ENCODE results near the gene LIMCH1. TPM values are rescaled to one million over a fixed set of nuclear protein-coding genes. Genes with fewer than 3 reads are reported as not detected.

Gene LIMCH1
- total and polyA plus RNA-seq, 7 donors, result 14.2 to 279 (median 169) TPM

DNA sequence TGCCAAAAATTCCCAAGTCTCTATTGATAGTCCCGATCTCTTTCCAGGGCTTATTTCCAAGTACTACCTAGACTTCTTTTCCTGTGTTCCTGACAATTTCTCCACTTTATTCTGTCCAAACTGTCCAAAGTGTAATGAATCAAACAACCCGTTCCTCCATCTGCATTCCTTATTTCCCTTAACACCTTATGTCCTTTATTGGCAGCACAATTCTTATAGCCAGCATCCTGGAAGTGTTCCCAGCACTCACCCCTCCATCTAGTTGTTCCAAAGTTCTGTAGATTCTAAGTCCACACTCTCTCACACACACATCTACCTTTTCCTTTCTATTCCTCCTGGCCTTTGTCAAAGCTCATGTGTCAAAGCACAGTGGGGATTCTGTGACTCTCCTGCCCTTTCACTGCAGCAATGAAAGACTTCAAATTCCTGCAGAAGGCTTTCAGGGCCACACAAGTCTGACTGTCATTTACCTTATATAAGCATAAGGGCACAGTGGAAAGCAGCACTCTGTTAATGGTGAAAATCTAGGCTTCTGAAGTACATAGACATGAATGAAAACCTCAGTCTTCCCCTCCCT lies 22.1 kb downstream of the LIMCH1 start:
- no peak for ATAC-seq
- TF ChIP-seq, protein P1, sequence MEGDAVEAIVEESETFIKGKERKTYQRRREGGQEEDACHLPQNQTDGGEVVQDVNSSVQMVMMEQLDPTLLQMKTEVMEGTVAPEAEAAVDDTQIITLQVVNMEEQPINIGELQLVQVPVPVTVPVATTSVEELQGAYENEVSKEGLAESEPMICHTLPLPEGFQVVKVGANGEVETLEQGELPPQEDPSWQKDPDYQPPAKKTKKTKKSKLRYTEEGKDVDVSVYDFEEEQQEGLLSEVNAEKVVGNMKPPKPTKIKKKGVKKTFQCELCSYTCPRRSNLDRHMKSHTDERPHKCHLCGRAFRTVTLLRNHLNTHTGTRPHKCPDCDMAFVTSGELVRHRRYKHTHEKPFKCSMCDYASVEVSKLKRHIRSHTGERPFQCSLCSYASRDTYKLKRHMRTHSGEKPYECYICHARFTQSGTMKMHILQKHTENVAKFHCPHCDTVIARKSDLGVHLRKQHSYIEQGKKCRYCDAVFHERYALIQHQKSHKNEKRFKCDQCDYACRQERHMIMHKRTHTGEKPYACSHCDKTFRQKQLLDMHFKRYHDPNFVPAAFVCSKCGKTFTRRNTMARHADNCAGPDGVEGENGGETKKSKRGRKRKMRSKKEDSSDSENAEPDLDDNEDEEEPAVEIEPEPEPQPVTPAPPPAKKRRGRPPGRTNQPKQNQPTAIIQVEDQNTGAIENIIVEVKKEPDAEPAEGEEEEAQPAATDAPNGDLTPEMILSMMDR (IDR thresholded peaks at IDR 0.05), result no peak
- peaks cover 27% of the 10 kb centered on the region for H3K4me1 ChIP-seq
- DNase-seq, result no peak
- intact Hi-C loops (cut with DNase I), result no loop called here
- no peaks in the 10 kb centered on the region for H3K36me3 ChIP-seq (ENCODE audit: insufficient read depth in 1 of 2, low read depth in 1 of 2)
- no peaks in the 10 kb centered on the region for H3K9me3 ChIP-seq
- no peak overlapping the region for H3K27ac ChIP-seq
- no peak overlapping the region for H3K4me3 ChIP-seq
- WGBS, 3 donors, result 44 to 52% (median 45%) methylated on average over 2 of the region's 2 CpGs
- H3K27me3 ChIP-seq (ENCODE audit: insufficient read depth in 3 of 3, low read length in 2 of 3), result no peaks in the 10 kb centered on the region

DNA sequence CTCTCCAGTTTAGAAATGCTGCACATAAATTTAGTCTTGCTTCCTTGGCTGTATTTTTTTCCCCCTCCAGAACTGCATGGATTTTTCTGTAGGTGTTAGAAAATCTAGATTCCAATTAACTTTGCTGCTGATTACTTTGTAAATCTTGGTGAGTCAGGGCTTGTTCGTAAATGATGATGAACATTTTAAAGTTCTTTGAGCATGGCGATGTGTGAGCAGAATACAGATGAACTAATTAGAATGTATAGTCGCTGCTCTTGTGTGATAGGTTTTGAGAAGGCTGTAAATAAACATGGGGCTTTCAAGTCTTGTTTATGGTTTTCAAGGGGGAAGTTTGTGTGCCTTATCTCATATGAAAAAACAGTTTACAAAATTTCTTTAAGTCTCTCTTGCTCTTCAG lies 23.3 kb downstream of the LIMCH1 start:
- no peak overlapping the region for H3K4me3 ChIP-seq
- no peak for ATAC-seq
- H3K4me1 ChIP-seq, result peaks cover 31% of the 10 kb centered on the region
- TF ChIP-seq, protein P1 (IDR thresholded peaks at IDR 0.05), result no peak
- no peaks in the 10 kb centered on the region for H3K27me3 ChIP-seq (ENCODE audit: insufficient read depth in 3 of 3, low read length in 2 of 3)
- intact Hi-C loops (cut with DNase I), result no loop called here
- no peaks in the 10 kb centered on the region for H3K9me3 ChIP-seq
- H3K36me3 ChIP-seq (ENCODE audit: insufficient read depth in 1 of 2, low read depth in 1 of 2), result no peaks in the 10 kb centered on the region
- WGBS, 3 donors, result 88 to 96% (median 93%) methylated on average over 3 of the region's 3 CpGs
- no peak overlapping the region for H3K27ac ChIP-seq
- DNase-seq, result no peak

DNA sequence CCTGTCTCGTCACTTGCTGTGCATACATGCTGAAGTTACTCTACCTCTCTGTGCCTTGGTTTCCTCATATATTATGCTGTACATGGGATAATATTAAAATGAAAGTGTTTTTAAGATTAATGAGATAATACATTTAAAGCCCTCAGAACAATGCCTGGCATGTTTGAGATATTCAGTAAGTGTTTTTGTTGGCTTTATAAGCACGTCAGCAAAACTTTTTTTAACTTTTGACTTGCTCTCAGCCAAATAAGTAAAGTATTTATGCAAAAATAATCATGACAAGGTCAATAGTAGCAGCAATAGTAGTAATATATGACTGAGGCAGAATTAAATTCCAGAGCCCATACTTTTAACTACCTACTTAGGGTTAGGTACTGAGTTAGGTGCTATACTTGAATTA lies 29.2 kb downstream of the LIMCH1 start:
- TF ChIP-seq, protein P1 (IDR thresholded peaks at IDR 0.05), result no peak
- WGBS, 3 donors, result 76% methylated on average over 2 of the region's 2 CpGs
- no peaks in the 10 kb centered on the region for H3K9me3 ChIP-seq

DNA sequence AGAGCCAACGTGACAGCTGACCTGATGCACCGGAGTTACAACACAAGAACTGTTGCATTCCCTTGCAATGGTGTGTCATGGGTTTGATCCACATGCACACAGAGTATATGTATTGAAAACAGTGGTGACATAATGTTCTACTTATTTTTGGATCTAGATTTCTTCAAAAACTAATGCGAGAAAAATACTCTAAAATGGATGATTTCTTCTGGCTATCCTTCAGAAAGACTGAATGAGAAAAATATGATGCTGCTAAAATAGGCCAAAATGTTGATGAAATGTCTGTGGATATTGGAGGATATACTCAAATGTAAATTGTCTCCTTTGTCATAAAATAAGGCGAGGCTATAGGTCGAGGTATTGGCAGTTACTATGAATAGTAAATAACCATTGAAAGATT lies 30.4 kb downstream of the LIMCH1 start:
- intact Hi-C loops (cut with DNase I), result no loop called here
- H3K27me3 ChIP-seq (ENCODE audit: insufficient read depth in 3 of 3, low read length in 2 of 3), result no peaks in the 10 kb centered on the region
- H3K4me3 ChIP-seq, result no peak overlapping the region
- WGBS, 3 donors, result 78 to 92% (median 82%) methylated on average over 5 of the region's 5 CpGs
- no peak for DNase-seq
- no peaks in the 10 kb centered on the region for H3K36me3 ChIP-seq (ENCODE audit: insufficient read depth in 1 of 2, low read depth in 1 of 2)
- peaks cover 70% of the 10 kb centered on the region for H3K4me1 ChIP-seq
- peak overlapping the region; percentile 32 for H3K27ac ChIP-seq
- TF ChIP-seq, protein P1 (IDR thresholded peaks at IDR 0.05), result no peak
- H3K9me3 ChIP-seq, result no peaks in the 10 kb centered on the region
- no peak for ATAC-seq

More for the DNA sequence above, 29.2 kb downstream of the LIMCH1 start:
- DNase-seq, result no peak
- H3K36me3 ChIP-seq (ENCODE audit: insufficient read depth in 1 of 2, low read depth in 1 of 2), result no peaks in the 10 kb centered on the region
- H3K4me3 ChIP-seq, result no peak overlapping the region
- ATAC-seq, result no peak
- intact Hi-C loops (cut with DNase I), result no loop called here
- H3K27me3 ChIP-seq (ENCODE audit: insufficient read depth in 3 of 3, low read length in 2 of 3), result no peaks in the 10 kb centered on the region
- peaks cover 66% of the 10 kb centered on the region for H3K4me1 ChIP-seq
- peak overlapping the region; percentile 6 for H3K27ac ChIP-seq

DNA sequence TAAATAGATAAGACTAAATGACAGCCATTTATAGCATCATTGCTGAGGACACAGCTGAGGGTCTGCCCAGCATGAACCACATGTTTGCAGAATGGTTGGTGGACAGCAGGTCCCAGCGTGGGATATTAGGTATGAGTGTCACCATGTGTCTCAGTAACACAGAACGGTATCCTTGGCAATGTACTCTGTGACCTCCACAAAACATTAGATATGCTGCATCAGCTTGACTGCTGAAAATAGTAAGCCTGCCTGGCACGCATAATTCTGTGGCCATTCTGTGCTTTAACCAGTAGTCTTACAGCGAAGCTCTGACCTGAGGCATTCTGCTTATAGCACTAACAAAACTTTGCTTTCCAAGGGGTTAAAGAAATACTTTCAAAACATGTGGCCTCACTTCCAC lies 32.0 kb downstream of the LIMCH1 start:
- ATAC-seq, result peak; percentile 83 to 86 (median 85)
- H3K4me3 ChIP-seq, result no peak overlapping the region
- WGBS, 3 donors, result 20 to 37% (median 21%) methylated on average over 4 of the region's 4 CpGs
- peak overlapping the region; percentile 73 for H3K27ac ChIP-seq
- H3K4me1 ChIP-seq, result peaks cover 71% of the 10 kb centered on the region
- peak; percentile 14 to 59 for DNase-seq
- no peaks in the 10 kb centered on the region for H3K9me3 ChIP-seq
- H3K27me3 ChIP-seq (ENCODE audit: insufficient read depth in 3 of 3, low read length in 2 of 3), result no peaks in the 10 kb centered on the region
- intact Hi-C loops (cut with DNase I), result no loop called here
- no peaks in the 10 kb centered on the region for H3K36me3 ChIP-seq (ENCODE audit: insufficient read depth in 1 of 2, low read depth in 1 of 2)
- TF ChIP-seq, protein P1 (IDR thresholded peaks at IDR 0.05), result no peak

Measured in psoas muscle (tissue), 8 donors.